ENCODE data around the gene PRAME. TPM values are rescaled to one million over a fixed set of nuclear protein-coding genes. Genes with fewer than 3 reads are reported as not detected.
"Not testable (repeated sequence)": the region's sequence is repeated elsewhere in the genome, so short reads cannot be mapped to it uniquely, and the experiment has no call there.

PRAME gene
- total RNA-seq, 1 donor from 2014 or later, result not detected

DNA sequence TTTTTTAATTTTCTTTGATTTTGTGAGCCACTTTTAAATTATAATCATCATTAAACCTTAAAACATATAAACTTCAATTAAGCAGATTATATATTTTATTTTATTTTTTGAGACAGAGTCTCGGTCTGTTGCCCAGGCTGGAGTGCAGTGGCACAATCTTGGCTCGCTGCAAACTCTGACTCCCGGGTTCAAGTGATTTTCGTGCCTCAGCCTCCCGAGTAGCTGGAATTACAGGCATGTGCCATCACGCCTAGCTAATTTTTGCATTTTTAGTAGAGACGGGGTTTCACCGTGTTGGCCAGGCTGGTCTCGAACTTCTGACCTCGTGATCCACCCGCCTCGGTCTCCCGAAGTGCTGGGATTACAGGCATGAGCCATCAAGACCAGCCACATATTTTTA is 22.5 kb upstream of the PRAME start:
- intact Hi-C loops (cut with micrococcal nuclease), result not testable (repeated sequence)

DNA sequence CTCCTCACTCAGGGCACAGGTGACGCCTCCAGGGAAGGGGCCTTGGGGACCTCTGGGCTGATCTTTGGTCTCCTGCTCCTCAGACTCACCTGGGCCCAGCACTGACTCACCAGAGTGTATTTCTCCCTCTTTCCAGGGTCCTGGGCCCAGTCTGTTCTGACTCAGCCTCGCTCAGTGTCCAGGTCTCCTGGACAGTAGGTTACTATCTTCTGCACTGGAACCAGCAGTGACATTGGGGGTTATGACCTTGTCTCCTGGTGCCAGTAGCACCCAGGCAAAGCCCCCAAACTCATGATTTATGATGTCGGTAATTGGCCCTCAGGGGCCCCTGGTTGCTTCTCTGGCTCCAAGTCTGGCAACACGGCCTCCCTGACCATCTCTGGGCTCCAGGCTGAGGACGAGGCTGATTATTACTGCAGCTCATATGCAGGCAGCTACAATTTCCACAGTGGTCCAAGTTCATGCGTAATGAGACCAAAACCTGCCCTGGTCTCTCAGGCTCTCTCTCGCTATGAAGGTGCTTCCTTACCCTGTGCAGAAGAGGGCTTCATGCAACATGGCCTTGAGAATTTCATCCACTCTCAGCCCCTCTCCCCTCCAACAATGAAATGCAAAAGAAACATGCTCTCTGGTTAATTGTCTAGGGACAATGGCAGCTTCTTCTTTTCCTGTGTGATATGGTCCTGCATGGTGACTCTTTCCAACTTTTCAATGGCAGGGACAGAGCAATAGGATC is 21.0 kb upstream of the PRAME start:
- intact Hi-C loops (cut with micrococcal nuclease), result loop anchor here (1.0 to 5.0 kb wide), 2 partner anchors 7 to 373 kb away; no protein-coding TSS in a partner anchor

DNA sequence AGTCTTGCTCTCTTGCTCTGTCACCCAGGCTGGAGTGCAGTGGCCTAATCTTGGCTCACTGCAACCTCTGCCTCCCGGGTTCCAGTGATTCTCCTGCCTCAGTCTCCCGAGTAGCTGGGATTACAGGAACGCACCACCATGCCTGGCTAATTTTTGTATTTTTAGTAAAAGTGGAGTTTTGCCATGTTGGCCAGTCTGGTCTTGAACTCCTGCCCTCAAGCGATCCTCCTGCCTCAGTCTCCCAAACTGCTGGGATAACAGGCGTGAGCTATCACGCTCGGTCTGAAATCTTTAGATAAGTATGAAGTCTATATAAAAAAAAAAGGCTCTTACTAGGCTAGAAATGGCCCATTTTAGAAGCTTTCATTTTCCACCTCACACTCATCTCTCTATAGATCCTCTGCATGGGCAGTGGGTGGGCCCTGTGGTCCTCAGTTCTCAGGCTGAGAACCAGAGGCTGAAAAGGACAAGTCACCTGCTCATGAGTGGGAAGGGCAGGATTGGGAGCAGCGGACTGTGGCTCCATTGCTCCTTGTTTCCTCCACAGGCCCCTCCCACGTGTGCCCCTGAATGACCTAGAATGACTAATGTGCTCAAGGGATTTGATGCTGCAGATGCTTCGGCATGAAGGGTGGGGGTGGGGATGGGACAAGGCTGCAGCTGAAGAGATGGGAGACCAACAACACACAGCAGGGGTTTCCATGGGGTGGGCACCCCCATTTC is 19.8 kb upstream of the PRAME start:
- intact Hi-C loops (cut with micrococcal nuclease), result loop anchor here (1.0 to 5.0 kb wide), 2 partner anchors 8 to 372 kb away; no protein-coding TSS in a partner anchor

DNA sequence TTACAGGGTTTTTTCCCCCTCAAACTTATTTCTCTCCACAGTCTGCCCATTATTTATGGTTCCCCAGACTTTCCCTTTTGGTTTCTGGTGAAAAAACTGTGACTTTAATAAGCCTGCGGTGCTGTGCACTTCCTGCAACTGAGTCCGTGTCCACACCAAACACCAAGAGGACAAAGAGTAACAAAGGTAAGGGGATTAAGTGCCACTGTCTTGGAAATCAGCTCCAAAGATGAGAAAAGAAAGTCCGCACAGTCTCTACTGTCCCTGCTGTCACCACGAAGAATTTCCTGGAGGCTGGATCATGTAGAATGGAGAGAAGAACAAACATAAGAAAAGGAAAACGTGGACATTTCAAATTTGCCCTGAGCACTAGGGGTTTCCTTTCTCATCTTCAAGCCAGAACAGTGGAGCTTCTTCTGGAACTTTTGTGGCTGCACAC is 17.9 kb upstream of the PRAME start:
- intact Hi-C loops (cut with micrococcal nuclease), result loop anchor here (5.0 kb wide), 1 partner anchor 370 kb away; no protein-coding TSS in a partner anchor

DNA sequence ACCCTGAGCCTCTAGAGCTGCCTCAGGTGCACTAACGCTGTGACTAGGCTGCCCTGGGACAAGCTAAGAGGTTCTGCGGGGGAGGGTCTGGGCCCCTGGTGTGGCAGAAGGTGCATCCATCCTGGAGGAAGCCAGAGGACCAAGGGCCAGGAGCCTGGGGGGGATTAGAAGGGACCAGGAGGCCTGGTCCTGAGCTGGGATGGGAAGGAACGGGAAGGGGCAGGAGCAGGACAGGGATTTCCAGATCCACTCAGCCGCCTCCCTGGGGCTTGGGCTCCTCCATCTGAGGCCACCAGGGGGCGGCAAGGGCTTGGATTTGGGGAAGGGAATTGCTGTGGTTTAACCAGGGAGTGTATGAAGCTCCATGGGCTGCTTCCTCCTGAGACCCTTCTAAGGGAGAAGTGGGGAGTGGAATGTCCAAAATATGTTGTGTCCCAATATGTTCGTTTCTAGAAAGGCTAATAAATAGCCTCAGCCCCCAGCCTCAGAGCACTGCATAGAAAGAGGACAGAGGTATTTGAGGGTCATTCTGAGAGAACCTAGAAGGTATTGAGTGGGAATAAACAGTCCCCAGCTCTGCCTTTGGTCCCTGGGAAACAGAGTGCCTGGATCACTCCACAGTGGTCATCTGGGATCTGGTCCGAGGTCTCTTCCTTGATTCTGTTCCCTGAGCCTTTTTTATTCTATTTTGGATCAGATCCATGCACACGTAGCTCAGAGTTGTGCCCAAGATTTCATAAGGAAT is 17.4 kb upstream of the PRAME start:
- intact Hi-C loops (cut with micrococcal nuclease), result loop anchor here (5.0 kb wide), 1 partner anchor 369 kb away; no protein-coding TSS in a partner anchor

DNA sequence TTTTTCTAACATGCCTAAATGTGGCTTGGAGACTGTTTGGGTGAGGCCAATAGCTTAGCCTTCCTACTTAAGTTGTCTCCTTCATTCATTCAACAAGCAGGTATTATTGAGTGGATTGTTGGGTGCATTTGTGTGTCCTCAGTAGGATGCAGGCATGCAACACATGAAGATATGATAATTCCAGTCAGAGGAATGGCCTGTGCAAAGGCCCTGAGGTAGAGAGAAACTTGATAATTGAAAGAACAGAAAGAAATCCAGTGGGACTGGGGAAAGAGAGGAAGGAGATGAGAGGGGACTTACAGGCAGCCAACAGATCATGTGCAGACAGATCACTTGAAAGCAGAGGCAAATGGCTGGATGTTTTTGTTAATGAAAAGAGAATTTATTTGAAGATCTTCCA is 15.3 kb upstream of the PRAME start:
- intact Hi-C loops (cut with micrococcal nuclease), result no loop called here

DNA sequence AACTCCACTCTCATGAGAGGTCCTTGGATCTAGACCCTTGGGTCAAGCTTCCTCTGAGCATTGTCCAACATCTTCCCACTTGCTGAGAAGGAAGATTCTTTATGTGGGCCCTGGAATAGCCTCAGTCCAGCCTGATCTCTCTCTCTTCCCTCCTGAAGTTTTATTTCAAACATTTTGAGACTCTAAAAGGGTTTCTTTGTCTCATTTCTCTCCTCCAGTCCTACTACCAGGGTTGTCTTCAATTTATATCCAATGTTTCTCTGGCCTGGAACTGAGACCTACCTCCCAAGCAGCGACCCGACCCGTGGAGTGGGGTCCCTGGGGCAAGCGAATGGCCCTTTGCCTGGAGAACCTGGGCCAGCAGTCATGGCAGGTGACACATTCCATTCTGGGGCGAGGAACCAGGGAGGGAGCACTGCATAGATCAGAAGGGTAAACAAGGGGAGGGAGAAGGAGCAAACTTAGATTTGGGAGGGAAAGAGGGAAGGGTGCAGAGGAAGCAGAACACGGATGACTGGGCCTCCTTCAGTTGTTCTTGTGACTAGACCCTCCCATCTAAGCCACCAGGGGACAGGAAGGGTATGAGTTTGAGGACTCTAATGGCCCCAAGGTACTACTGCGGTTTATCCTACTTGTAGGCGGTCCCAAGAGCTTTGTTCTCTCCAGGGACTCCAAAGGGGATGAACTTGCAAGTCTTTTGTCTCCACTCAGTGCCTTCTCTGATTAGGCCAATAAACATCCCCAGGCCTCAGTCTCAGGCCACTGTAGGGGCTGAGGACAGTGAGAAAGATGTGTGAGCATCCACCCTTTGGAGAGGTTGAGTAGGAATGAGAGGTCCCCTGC is 14.2 kb upstream of the PRAME start:
- intact Hi-C loops (cut with micrococcal nuclease), result no loop called here

DNA sequence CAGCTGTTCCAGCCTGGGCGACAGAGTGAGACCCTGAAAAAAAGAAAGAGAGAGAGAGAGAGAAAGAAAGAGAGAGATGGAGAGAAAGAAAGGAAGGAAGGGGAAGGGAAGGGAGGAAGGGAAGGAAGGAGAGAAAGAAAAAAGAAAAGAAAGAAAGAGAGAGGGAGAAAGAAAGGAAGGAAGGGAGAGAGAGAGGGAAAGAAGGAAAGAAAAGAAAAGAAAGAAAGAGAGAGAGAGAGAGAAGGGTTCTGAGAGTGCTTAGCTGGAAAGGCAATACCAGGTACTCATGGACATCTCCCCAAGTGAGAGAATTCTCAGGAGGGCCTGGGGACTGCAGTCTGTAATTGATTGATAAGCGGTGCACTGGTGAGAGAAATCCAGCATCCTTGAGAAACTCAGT is 12.8 kb upstream of the PRAME start:
- intact Hi-C loops (cut with micrococcal nuclease), result no loop called here

DNA sequence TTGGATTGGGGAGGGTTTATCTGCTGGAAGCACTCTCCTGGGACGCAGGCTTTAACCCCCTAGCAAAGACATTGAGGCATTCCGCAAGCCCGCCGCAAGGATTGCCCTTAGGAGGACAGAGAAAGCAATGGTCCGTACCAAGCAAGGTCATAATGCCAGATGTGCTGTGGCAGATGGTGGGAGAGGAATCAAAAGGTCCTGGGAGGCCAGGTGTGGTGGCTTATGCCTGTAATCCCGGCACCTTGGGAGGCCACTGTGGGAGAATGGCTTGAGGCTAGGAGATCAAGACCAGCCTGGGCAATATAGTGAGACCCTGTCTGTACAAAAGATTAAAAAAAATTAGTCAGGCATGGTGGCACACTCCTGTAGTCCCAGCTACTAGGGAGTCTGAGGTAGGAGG is 12.4 kb upstream of the PRAME start:
- intact Hi-C loops (cut with micrococcal nuclease), result no loop called here

DNA sequence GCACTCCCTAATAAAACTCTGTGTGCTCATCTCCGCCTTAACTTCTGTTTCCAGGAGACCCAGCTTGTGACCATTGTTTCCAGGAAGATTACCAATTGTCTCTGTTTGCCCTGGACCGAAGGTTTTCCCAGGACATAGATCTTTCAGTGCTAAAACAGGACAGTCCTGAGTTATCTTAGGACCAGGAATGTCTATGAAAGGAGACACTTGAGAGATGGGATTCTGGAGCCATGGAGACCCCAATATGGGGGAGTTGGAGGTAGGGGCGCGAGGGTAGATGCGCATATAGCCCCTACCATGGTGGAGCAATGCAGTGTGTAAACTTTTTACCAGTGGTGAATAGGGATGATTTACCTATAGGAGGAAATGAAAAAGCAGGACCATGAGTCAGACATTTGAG is 10.2 kb upstream of the PRAME start:
- intact Hi-C loops (cut with micrococcal nuclease), result no loop called here

DNA sequence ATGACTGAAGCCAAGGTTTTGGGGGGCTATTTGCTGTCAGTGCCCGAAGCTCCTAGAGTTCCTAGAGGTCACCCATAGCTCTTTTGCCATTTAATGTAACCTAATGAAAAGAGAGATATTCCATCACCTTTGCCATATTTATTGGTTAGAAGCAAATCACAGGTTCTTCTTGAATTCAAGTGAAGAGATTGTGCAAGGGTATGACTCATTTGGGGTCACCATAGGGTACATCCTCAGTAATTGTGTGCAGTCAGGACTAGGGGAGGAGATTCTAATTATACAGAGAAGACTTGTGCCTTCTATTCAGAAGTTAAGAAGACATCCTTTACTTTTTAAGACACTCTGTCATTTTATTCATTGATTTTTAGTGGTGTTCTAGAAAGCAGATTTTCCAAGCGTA is 6.9 kb upstream of the PRAME start:
- intact Hi-C loops (cut with micrococcal nuclease), result no loop called here

DNA sequence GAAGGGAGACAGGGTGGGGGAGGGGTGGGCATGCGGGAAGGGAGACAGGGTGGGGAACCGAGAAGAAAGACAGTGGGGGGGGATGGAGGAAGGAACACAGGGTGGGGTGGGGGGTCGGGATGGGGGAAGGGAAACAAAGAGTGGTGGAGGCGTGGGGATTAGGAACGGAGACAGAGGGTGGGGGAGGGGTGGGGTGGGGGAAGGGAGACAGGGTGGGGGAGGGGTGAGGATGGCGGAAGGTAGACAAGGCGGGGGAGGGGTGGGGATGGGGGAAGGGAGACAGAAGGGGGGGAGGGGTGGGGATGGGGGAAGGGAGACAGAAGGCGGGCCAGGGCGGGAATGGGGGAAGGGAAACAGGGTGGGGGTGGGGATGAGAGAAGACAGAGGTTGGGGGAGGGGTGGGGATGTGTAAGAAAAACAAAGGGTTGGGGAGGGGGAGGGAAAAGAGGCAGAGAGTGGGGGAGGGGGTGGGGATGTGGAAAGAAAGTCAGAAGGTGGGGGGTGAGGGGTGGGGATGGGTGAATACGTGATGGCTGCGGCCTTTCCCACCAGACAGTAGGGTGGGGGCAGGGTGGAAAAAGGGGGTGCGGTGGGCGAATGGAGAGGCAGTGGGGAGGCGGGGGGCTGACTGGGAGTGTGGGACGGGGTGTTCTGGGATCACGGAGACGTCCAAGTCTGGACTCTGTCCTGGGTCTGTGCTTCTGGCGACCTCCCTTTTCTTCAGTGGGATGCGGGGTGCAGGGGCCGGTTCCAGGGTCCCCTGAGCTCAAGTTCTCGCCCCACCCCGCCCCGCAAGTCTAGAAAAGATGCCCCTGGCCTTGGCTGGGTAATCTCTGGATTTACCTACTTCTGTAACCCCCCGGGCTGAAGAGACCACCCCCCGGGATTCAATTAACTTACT is 744 bp downstream of the PRAME start:
- intact Hi-C loops (cut with micrococcal nuclease), result loop anchor here (2.0 kb wide), 1 partner anchor 28 kb away; no protein-coding TSS in a partner anchor

DNA sequence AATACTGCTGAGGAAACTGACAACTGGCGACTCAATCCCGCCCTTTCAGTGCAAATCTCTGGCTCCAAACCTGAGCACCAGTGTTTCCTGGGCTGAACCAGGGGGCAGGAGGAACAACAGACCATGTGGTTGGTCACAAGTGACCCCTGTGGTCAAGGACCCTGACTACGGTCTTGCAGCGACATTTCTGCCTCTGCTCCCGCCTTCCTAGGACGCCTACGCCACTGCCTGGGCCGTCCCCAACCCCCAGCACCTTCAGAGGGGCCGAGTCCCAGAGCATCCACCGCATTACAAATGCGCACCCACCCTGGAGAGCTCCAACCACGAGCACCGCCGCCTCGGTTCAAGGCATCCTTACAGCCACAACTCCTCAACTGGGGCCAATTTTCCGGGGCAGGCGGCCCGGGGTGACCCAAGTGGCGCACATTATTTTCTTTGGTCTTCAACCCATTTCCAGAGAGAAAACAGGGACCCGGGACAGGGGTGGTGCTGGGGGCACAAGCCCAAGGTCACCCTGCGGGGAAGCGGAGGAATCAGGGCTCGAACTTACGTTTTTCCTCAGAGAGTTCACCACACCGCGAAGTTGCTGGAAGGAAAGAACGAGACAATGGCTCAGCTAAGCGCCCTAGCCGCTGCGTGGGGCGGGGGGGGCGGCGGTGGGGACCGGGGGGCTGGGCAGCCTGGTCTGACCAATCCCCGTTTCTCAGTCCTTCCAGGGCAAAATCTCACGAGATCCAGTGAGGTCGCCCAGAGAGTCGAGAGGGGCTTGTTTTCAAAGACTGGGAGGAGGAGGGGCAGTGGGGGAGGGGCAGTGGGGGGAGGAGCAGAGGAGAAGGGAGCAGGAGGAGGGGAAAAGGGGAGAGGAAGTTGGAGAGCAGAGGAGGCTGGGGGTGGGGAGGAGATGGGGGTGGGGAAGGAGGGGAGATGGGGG is 1.8 kb downstream of the PRAME start:
- intact Hi-C loops (cut with micrococcal nuclease), result no loop called here

DNA sequence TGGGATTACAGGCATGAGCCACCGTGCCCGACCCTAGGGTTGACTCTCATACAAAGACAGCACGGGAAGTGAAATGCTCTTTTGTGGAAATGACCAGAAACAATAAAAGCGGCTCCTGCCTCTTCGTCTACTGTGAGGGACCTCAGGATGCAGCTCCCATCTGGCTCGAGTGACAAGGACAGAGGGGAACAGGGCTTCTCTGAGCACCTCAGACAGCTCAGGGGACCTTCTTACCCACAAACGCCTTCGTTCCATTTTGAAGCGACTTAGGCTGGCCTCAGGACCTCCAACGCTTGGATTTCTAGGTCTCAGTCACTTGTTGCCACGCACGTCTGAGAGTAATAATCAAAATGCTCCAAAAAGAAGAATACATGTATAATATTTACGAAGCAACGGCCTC is 2.5 kb downstream of the PRAME start:
- intact Hi-C loops (cut with micrococcal nuclease), result no loop called here

DNA sequence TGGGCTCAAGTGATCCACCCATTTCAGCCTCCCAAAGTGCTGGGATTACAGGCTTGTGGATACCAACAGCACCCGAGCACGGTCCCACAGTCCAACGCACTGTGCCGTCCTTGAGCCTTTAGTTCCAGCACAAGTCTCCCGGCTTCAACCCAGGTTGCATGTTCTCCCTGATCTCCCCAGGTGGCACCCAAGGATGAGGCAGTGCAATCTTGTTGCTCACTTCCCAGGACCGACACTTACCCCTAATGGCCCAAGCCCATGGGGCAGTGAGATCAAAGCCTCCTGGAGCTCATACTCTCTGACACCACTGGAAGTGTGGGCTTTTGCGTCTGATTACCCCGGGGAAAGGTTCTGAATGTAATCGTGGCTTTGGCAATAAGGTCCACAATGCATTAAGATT is 3.5 kb downstream of the PRAME start:
- intact Hi-C loops (cut with micrococcal nuclease), result no loop called here

DNA sequence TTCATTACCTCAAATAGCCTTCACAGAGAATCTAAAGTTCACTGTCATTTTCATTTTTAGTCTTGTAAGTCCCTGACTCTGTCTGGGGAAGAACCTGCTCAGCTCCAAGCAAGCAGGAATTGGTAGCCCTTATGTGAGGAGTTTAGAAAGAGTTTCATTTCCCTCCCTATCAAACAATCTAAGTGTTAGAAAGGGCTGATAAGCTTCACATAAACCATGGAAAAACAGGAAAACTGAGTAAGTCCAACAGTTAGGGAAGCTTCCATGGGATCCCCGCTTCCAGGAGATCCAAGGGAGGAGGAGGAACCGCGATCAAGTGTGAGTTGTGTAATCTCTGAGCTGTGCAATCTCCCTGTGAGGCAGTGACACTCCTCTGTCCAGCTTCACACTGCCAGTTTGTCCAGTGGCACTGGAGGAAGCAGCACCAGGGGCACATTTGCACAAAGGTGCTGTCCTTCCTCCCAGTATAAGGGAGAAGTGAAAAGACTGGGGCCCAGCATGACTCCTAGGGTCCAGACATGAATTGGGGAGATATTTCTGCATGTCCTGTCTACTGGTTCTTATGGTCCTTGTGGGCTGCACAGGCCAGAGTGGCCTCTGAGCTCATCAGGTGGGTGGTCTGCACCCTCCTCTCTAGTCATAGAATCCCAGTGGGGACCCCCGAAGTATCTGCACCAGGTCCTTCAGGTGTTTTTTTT is 4.3 kb downstream of the PRAME start:
- intact Hi-C loops (cut with micrococcal nuclease), result no loop called here

DNA sequence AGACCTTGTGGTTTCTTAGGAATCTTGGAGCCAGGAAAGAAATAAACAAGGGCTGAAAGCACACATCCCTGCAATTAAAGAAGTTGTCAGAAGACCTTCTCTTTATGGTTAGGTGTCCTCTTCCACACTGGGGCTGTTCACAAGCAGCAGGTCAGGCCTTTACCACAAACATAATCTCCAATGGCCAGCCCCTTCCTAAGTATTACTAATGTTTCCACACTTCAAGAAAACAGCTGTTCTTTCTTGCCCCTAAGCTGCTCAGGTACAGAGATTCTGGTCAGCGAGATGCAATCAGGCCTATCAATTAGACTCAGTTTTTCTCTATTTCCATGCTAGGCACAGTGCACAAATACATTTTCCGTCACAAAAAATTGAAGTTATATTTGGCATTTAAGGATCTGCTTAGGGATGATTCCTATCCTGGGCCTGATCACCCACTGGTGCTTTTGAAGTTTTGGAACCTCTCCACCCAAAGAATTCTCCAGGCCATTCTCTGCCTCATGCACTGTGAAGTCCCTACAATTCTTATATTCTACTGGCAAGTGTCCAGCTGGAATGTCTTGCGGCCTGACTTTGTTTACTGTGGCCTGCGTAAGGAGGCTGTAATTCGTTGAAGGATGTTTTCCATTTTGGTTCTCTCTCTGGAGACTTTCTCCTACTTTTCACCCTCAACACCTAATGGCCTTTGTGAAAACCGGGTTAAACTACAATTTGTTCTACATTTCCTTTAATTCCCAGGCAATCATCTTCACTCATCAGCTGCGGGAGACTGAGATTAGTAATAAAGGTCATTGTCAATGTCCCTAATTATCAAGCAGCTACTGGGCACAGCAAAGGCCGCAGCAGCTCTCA is 5.1 kb downstream of the PRAME start:
- intact Hi-C loops (cut with micrococcal nuclease), result no loop called here
